Measurements from ENCODE around the gene SURF6. TPM values are rescaled to one million over a fixed set of nuclear protein-coding genes. Genes with fewer than 3 reads are reported as not detected.

SURF6 gene
- total and polyA plus RNA-seq, 8 donors, result 10.9 to 31.4 (median 25.7) TPM

GRCh38 chr9:133375724-133376654 is 40.0 kb upstream of the SURF6 start, which contains the start of the genes STKLD1 and SURF4:
Gene STKLD1 (plus strand): TSS chr9:133376366. CDS start chr9:133376474, 108 bp downstream.
Gene SURF4 (minus strand): TSS chr9:133376060. CDS start chr9:133375969, 91 bp downstream.
- TF ChIP-seq, protein P1, sequence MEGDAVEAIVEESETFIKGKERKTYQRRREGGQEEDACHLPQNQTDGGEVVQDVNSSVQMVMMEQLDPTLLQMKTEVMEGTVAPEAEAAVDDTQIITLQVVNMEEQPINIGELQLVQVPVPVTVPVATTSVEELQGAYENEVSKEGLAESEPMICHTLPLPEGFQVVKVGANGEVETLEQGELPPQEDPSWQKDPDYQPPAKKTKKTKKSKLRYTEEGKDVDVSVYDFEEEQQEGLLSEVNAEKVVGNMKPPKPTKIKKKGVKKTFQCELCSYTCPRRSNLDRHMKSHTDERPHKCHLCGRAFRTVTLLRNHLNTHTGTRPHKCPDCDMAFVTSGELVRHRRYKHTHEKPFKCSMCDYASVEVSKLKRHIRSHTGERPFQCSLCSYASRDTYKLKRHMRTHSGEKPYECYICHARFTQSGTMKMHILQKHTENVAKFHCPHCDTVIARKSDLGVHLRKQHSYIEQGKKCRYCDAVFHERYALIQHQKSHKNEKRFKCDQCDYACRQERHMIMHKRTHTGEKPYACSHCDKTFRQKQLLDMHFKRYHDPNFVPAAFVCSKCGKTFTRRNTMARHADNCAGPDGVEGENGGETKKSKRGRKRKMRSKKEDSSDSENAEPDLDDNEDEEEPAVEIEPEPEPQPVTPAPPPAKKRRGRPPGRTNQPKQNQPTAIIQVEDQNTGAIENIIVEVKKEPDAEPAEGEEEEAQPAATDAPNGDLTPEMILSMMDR (IDR thresholded peaks at IDR 0.05), result peak in 1 of 2 donors; percentile 40
- peak within 1 kb of the TSS; percentile 91 to 97 for H3K4me3 ChIP-seq
- DNase-seq, result peak; percentile 95 to 100 (median 96)
- H3K27ac ChIP-seq, result peak within 1 kb of the TSS; percentile 97
- no peaks in the 10 kb centered on the region for H3K27me3 ChIP-seq
- ATAC-seq, result peak; percentile 95
- H3K36me3 ChIP-seq, result peaks cover 0 to 17% of the 10 kb centered on the region in 2 donors
- intact Hi-C loops (cut with DNase I), result no loop called here
- no peaks in the 10 kb centered on the region for H3K9me3 ChIP-seq
- peaks cover 13 to 51% of the 10 kb centered on the region in 2 donors for H3K4me1 ChIP-seq

GRCh38 chr9:133375116-133375723 is 39.2 kb upstream of the SURF6 start:
- H3K4me3 ChIP-seq, result peak overlapping the region; percentile 91 to 97
- DNase-seq, result peak in 1 of 4 donors; percentile 29
- H3K9me3 ChIP-seq, result no peaks in the 10 kb centered on the region
- H3K36me3 ChIP-seq, result peaks cover 0 to 25% of the 10 kb centered on the region in 2 donors
- H3K4me1 ChIP-seq, result peaks cover 21 to 59% of the 10 kb centered on the region in 2 donors
- TF ChIP-seq, protein P1 (IDR thresholded peaks at IDR 0.05), result no peak
- intact Hi-C loops (cut with DNase I), result no loop called here
- no peaks in the 10 kb centered on the region for H3K27me3 ChIP-seq
- peak overlapping the region; percentile 97 for H3K27ac ChIP-seq
- peak; percentile 41 for ATAC-seq

DNA sequence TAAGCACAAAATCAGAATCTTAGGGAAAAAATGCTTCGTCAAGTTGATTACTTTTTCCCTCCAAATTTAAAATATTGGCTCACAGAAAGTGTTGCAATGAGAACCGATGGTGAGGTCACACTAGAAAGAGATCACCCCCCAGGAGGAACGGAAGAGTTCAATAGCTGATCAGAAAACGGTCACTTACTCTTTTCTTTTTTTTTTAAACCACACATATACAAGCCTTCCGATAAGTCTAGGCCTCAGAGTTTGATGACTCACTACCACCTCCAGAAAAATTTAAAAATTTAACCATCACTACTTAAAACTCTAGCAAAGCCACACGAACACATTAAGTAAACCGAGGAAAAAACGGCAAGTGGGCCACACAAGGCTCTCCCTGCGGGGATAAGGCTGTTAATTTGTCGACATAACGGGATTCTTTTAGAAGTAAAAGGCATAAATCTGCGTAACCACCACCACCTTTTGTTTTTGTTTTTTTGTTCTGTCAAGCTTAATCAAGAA is 38.7 kb upstream of the SURF6 start:
- no peaks in the 10 kb centered on the region for H3K9me3 ChIP-seq
- DNase-seq, result no peak
- H3K36me3 ChIP-seq, result peaks cover 0 to 30% of the 10 kb centered on the region in 2 donors
- H3K27me3 ChIP-seq, result no peaks in the 10 kb centered on the region
- peak overlapping the region; percentile 97 for H3K27ac ChIP-seq
- H3K4me1 ChIP-seq, result peaks cover 25 to 64% of the 10 kb centered on the region in 2 donors
- TF ChIP-seq, protein P1 (IDR thresholded peaks at IDR 0.05), result no peak
- ATAC-seq, result no peak
- intact Hi-C loops (cut with DNase I), result no loop called here
- H3K4me3 ChIP-seq, result peak overlapping the region; percentile 91 to 97

DNA sequence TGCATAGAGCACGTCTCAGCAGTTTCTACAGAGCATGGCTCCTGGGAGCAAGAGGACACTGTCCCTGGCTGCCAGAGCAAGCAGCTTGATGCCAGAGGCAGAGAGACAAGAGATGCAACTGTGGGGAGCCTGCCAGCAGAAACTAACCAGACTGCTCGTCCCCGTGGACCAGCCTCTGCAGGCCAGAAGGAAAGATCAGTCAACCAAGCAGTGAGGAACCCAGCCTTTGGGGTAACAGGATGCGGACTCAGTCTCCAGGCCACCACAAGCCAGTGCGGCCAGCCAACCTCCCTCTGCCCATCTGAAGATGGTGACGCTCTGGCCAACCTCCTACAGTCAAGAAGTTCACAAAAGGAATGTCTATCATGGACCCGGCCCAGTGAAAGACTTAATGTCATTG is 36.2 kb upstream of the SURF6 start:
- Histone ChIP-seq H3K9me3 (no peaks in the 10 kb centered on the region), H3K36me3 (peaks cover 0 to 50% of the 10 kb centered on the region in 2 donors), H3K27me3 (no peaks in the 10 kb centered on the region), H3K4me3 (no peak overlapping the region), H3K4me1 (peaks cover 34 to 89% of the 10 kb centered on the region in 2 donors), H3K27ac (peak overlapping the region in 1 of 2 donors; percentile 41)
- ATAC-seq (no peak), DNase-seq (peak in 1 of 4 donors; percentile 28)
- TF ChIP-seq, protein P1 (IDR thresholded peaks at IDR 0.05), result no peak
- intact Hi-C loops (cut with DNase I), result no loop called here
